Measurements from ENCODE around the gene RPL4. TPM values are rescaled to one million over a fixed set of nuclear protein-coding genes. Genes with fewer than 3 reads are reported as not detected.

Gene RPL4
- total and polyA plus RNA-seq, 10 of the 15 experiments (the other 5 are each of a cell fraction or from before 2014, with no cell fraction given) = 2,004 to 8,888 (median 4,667) TPM

- peak; percentile 36 for TF ChIP-seq USF1 (IDR thresholded peaks at IDR 0.05; ENCODE audit: borderline replicate concordance, extremely low read length, insufficient read depth, low read depth, low read length)
- peak; percentile 29; the same call in 1 of the 2 replicates for TF ChIP-seq IKZF1 (conservative IDR thresholded peaks at IDR 0.05)
- no peak for TF ChIP-seq ZBTB40 (IDR thresholded peaks at IDR 0.05; ENCODE audit: borderline replicate concordance)
- TF ChIP-seq BRCA1 (IDR thresholded peaks at IDR 0.05; ENCODE audit: low read depth, low read length) = no peak
- no peak for TF ChIP-seq IRF4 (IDR thresholded peaks at IDR 0.05; ENCODE audit: low read depth, low read length)
- no peak for TF ChIP-seq YY1 (IDR thresholded peaks at IDR 0.05; ENCODE audit: low read depth, low read length)
- 0 out of 2 replicates have a peak, but pooled peaks have one; percentile 11 for TF ChIP-seq CREB1 (IDR thresholded peaks at IDR 0.05; ENCODE audit: low read depth)
- TF ChIP-seq ZNF687 (IDR thresholded peaks at IDR 0.05) = peak; percentile 39; the same call in 1 of the 2 replicates
- TF ChIP-seq BCL11A (IDR thresholded peaks at IDR 0.05; ENCODE audit: low read depth, low read length) = 0 out of 2 replicates have a peak, but pooled peaks have one; percentile 7
- TF ChIP-seq SIN3A (IDR thresholded peaks at IDR 0.05; ENCODE audit: low read depth, low read length) = peak; percentile 43; the same call in 1 of the 2 replicates
- no peak for TF ChIP-seq CEBPZ (IDR thresholded peaks at IDR 0.05; ENCODE audit: low read depth, low read length)
- no peak for TF ChIP-seq BCL3 (IDR thresholded peaks at IDR 0.05; ENCODE audit: borderline replicate concordance, insufficient read depth, low read depth, low read length, poor library complexity, severe bottlenecking)
Measured at GRCh38 chr15:66472176-66472999, 32.3 kb downstream of the RPL4 start (continued).

Measured in GM12878 (cell line).